Measurements from ENCODE around the gene SORT1.
A peak's percentile ranks its signal among the peaks of the same experiment; 100 is the strongest.

Gene SORT1

DNA sequence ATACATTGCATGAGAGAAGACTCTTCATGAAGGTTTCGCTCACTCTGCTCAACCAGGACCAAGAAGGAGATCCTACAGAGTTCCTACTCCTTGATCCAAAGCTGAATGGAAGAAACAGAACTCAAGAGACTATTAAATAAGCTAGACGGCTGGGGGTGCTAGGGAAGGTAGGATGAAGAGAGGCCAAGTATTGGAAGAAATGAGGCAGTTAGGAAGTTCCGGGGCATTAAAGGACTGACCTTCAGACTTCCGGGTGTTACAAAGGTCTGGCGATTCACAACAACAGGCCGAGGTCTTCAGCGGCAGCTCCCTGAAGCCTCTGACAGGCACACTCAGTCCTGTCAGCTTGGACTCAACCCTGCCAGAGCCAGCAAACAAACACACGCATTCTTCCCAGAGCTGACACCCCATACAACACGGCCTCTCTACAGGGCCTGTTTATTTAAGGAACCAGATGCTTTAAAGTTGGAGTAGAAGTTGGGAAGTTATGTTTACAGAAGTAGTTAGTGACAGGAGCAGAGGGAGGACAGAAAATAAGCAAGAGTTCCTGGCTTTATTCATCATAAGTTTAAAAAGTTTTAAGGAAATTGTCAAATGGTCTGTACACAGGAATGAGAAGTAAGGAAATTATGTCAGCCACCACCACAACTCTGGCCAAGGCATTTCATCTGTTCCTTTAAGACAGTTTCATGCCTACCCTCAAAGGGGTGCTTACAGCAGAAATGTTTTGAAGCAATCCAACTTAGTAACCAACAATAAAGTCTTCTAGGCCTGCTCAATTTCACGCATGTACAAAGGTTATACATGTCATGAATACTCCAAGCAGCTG, 4.7 kb downstream of the SORT1 start:
- no peak overlapping the region for H3K4me3 ChIP-seq (ENCODE audit: control insufficient read depth, low read depth, low read length)
- no peak for DNase-seq (ENCODE audit: low read depth)
- TF ChIP-seq, protein P1, sequence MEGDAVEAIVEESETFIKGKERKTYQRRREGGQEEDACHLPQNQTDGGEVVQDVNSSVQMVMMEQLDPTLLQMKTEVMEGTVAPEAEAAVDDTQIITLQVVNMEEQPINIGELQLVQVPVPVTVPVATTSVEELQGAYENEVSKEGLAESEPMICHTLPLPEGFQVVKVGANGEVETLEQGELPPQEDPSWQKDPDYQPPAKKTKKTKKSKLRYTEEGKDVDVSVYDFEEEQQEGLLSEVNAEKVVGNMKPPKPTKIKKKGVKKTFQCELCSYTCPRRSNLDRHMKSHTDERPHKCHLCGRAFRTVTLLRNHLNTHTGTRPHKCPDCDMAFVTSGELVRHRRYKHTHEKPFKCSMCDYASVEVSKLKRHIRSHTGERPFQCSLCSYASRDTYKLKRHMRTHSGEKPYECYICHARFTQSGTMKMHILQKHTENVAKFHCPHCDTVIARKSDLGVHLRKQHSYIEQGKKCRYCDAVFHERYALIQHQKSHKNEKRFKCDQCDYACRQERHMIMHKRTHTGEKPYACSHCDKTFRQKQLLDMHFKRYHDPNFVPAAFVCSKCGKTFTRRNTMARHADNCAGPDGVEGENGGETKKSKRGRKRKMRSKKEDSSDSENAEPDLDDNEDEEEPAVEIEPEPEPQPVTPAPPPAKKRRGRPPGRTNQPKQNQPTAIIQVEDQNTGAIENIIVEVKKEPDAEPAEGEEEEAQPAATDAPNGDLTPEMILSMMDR (conservative IDR thresholded peaks at IDR 0.05; ENCODE audit: control insufficient read depth, insufficient read depth, low read depth, low read length) = no peak

DNA sequence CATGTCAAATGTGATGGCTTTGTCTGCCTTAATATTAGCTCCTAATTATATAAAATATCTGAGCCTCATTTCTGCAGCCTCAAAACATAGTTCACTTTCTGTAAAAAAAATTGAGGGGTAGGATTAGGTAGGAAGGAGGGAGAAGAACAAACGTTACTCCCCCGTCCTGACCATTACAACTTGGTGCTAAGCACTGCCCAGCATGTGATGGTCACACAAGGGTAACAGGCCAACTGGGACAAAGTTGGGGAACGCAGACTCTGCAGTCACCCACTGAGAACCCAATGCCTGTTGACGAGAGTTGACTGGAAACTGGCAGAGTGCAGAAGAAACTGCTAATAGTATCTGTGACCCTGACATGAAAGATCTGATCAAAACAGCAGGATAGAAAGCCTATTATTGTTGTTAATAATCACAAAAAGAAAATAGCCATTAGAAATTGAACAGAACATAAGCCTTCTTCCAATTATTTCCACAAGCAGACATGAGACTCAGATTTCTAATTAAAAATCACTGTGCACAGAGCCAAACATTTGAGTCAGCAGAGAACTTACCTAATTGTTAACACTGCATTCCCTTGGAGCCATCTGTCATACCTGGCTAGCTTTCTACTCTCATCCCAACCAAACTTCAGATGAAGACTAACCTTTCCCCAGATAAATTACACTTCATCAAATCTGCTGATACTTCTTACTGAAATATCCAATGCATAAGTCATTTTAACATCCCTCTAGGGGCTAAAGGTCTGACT, 5.5 kb downstream of the SORT1 start:
- no peak overlapping the region for H3K4me3 ChIP-seq (ENCODE audit: control insufficient read depth, low read depth, low read length)
- TF ChIP-seq, protein P1 (conservative IDR thresholded peaks at IDR 0.05; ENCODE audit: control insufficient read depth, insufficient read depth, low read depth, low read length) = no peak
- no peak for DNase-seq (ENCODE audit: low read depth)

DNA sequence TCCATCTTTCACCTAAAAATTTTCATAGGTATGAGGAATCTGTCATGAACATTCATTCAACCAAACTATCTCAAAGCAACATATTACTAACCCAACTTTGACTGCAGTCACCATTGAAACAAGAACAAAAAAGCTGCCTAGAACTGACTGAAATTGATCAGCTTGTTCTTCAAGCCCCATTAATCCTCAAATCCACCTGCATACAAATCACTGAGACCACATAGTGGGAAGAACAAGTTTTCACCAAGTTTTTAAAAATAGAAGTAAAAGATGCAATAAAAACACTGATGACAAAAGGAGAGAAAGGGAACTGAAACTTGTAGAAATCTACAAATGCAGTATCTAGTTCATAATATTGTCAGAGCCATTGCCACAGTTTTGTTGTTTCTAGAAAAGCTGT, 6.1 kb downstream of the SORT1 start:
- no peak for DNase-seq (ENCODE audit: low read depth)
- no peak overlapping the region for H3K4me3 ChIP-seq (ENCODE audit: control insufficient read depth, low read depth, low read length)
- TF ChIP-seq, protein P1 (conservative IDR thresholded peaks at IDR 0.05; ENCODE audit: control insufficient read depth, insufficient read depth, low read depth, low read length) = no peak

DNA sequence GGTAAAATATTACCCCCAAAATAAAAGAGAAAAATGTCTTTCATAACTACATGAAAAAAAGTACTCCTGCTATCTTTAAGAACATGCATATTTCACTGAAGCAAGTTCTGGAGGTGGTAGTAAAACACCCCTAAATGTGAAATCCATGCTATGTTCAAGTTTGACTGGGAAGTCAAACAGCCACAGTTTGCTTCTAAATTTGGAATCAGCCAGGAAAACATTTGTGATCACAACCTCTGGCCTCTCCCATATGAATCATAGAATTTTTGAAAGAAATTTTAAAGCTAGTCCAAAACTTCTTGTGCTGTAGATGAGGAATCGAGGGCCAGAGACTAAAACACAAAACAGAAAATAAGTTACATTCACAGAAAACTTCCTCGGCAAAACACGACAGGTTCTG, 6.6 kb downstream of the SORT1 start:
- TF ChIP-seq, protein P1 (conservative IDR thresholded peaks at IDR 0.05; ENCODE audit: control insufficient read depth, insufficient read depth, low read depth, low read length) = no peak
- peak; percentile 48 for DNase-seq (ENCODE audit: low read depth)
- H3K4me3 ChIP-seq (ENCODE audit: control insufficient read depth, low read depth, low read length) = no peak overlapping the region

DNA sequence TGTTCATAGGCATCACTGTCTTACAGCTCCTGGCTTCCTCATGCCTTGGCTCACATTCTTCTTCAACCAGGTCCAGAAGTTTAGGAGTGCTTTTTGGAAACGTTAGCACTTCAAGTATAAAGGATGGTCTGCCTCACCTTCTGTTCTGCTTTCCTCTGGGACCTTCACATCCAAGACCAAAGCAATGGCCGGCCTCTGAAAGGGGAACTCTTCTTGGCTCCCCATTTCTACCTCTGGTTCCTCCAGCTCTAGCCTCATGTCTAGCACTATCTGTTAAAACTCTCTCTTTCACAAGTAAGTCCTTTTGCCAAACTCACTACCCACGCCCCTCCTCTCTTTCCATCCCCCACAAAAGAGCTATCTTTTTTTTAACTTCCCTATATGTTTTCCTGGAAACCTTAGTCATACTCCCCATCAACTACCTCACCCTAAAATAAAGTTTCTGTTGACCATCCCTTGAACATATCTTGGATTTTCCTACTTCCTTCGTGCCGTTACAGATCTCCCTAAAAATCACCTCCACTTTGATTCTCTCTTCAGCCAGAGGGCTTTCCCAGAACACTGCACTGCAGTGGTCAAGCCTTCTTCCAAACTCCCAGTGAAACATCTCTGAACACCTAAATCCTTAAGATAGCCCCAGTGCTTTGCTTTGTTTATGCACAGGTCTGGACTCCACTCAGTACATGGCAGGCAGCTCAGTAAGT, 7.9 kb downstream of the SORT1 start:
- TF ChIP-seq, protein P1 (conservative IDR thresholded peaks at IDR 0.05; ENCODE audit: control insufficient read depth, insufficient read depth, low read depth, low read length) = no peak
- DNase-seq (ENCODE audit: low read depth) = no peak
- no peak overlapping the region for H3K4me3 ChIP-seq (ENCODE audit: control insufficient read depth, low read depth, low read length)

DNA sequence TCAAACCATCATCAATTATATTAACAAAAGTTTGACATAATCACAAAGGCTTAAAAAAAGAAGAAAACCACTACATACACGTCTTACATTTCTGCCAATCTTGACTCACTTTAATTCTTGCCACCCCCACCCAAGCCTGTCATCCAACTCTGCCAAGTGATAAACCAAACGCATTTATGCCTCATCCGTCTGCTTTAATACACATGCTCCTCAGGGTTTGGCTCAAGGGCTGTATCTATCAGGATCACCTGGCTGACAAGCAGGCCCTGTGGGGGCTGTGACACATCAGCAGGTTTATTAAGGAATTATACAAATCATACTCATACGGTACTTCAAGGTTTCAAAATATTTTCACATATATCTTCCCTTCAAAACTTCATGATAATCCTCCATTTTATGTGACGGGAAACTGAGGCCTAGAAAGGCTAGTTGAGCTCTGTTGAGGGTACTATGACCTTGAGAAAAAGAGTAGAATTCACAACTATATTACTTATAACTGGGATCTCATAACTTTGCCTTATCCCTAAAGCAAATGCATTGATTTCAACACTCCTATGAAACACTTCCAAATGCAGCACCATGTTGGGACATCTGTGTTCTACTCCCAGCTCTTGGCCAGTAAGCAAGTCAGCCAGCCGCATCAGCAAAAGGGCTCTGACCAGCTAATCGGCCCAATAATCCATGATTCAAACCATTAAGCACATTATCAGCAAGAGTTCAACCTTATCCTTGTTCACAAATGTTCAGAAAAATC, 8.7 kb downstream of the SORT1 start:
- H3K4me3 ChIP-seq (ENCODE audit: control insufficient read depth, low read depth, low read length) = no peak overlapping the region
- TF ChIP-seq, protein P1 (conservative IDR thresholded peaks at IDR 0.05; ENCODE audit: control insufficient read depth, insufficient read depth, low read depth, low read length) = no peak
- peak; percentile 35 for DNase-seq (ENCODE audit: low read depth)

All from fibroblast of mammary gland (primary cell).